Measurements from ENCODE around the gene PKP2.

PKP2 gene

DNA sequence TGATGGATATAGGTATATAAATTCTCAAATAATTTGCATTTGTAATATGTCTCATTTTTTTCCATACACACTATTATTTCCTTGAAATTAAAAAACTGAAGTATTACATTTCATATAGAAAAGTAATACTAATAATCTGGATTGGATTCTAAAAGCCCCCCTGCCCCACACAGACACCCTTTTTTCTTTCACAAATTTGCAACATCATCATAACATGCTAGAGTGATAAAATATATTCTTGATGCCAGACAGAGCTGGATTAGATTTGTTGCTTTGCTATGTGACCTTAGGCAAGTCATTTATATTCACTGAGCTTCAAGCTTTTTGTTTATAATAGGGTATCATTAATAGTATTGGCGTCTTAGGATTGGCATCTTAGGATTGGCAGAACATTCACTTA, 6.7 kb upstream of the PKP2 start:
- no peak overlapping the region for H3K27ac ChIP-seq (replicated peaks)
- TF ChIP-seq, protein P1, sequence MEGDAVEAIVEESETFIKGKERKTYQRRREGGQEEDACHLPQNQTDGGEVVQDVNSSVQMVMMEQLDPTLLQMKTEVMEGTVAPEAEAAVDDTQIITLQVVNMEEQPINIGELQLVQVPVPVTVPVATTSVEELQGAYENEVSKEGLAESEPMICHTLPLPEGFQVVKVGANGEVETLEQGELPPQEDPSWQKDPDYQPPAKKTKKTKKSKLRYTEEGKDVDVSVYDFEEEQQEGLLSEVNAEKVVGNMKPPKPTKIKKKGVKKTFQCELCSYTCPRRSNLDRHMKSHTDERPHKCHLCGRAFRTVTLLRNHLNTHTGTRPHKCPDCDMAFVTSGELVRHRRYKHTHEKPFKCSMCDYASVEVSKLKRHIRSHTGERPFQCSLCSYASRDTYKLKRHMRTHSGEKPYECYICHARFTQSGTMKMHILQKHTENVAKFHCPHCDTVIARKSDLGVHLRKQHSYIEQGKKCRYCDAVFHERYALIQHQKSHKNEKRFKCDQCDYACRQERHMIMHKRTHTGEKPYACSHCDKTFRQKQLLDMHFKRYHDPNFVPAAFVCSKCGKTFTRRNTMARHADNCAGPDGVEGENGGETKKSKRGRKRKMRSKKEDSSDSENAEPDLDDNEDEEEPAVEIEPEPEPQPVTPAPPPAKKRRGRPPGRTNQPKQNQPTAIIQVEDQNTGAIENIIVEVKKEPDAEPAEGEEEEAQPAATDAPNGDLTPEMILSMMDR (IDR thresholded peaks at IDR 0.05; ENCODE audit: insufficient read depth, low read length) = no peak
- TF ChIP-seq GABPA (IDR thresholded peaks at IDR 0.05; ENCODE audit: low read depth) = no peak
- no peak for TF ChIP-seq SPI1 (IDR thresholded peaks at IDR 0.05; ENCODE audit: borderline replicate concordance, low read depth)
- TF ChIP-seq POLR2AphosphoS5 (IDR thresholded peaks at IDR 0.05; ENCODE audit: low read depth) = no peak
- TF ChIP-seq, protein P2, sequence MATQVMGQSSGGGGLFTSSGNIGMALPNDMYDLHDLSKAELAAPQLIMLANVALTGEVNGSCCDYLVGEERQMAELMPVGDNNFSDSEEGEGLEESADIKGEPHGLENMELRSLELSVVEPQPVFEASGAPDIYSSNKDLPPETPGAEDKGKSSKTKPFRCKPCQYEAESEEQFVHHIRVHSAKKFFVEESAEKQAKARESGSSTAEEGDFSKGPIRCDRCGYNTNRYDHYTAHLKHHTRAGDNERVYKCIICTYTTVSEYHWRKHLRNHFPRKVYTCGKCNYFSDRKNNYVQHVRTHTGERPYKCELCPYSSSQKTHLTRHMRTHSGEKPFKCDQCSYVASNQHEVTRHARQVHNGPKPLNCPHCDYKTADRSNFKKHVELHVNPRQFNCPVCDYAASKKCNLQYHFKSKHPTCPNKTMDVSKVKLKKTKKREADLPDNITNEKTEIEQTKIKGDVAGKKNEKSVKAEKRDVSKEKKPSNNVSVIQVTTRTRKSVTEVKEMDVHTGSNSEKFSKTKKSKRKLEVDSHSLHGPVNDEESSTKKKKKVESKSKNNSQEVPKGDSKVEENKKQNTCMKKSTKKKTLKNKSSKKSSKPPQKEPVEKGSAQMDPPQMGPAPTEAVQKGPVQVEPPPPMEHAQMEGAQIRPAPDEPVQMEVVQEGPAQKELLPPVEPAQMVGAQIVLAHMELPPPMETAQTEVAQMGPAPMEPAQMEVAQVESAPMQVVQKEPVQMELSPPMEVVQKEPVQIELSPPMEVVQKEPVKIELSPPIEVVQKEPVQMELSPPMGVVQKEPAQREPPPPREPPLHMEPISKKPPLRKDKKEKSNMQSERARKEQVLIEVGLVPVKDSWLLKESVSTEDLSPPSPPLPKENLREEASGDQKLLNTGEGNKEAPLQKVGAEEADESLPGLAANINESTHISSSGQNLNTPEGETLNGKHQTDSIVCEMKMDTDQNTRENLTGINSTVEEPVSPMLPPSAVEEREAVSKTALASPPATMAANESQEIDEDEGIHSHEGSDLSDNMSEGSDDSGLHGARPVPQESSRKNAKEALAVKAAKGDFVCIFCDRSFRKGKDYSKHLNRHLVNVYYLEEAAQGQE (IDR thresholded peaks at IDR 0.05; ENCODE audit: insufficient replicate concordance, low read depth) = no peak
- no peak overlapping the region for H3K4me3 ChIP-seq (replicated peaks; ENCODE audit: insufficient read depth, low read length)
- DNase-seq (ENCODE audit: low read depth in 1 of 2, low spot score in 1 of 2) = no peak
- H3K27me3 ChIP-seq (ENCODE audit: insufficient read depth, poor library complexity, severe bottlenecking) = peaks cover 3% of the 10 kb centered on the region

DNA sequence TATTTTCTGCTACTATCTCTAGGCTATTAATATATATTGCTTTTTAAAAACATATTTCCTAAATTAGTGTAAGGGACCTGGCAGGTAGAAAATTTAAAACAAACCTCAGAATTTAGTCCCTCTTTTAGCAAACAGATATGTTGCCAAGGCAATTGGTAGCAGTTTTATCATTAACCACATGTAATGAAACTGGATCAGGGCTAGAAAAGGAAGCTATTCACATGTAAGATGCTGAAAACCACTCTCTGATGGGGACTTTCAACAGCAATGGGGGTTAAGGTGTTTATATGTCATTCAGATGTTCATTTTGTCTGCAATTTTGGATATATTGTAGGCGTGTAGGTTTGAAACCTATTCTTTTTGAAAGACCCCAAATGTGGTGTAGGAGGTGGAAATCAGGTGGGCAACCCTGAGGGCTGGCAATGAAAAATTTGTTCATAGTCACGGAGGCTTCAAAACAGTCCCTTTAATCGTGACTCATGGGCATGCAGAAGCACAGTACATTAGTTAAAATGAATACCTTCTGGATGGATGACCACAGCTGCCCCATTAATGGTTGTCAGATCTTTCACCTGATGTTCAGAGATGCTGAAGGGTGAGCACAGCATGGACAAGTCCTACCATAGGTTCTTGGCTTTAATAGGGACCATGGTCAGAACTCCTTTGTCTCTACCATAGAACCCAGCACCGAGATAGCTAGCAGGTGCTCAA, 5.9 kb upstream of the PKP2 start:
- Histone ChIP-seq H3K27ac (replicated peaks) (no peak overlapping the region), H3K27me3 (ENCODE audit: insufficient read depth, poor library complexity, severe bottlenecking) (peaks cover 5% of the 10 kb centered on the region), H3K4me3 (replicated peaks; ENCODE audit: insufficient read depth, low read length) (no peak overlapping the region)
- TF ChIP-seq GABPA (IDR thresholded peaks at IDR 0.05; ENCODE audit: low read depth) (no peak), SPI1 (IDR thresholded peaks at IDR 0.05; ENCODE audit: borderline replicate concordance, low read depth) (no peak), POLR2AphosphoS5 (IDR thresholded peaks at IDR 0.05; ENCODE audit: low read depth) (no peak)
- TF ChIP-seq, protein P1 (IDR thresholded peaks at IDR 0.05; ENCODE audit: insufficient read depth, low read length) = no peak
- TF ChIP-seq, protein P2 (IDR thresholded peaks at IDR 0.05; ENCODE audit: insufficient replicate concordance, low read depth) = no peak
- no peak for DNase-seq (ENCODE audit: low read depth in 1 of 2, low spot score in 1 of 2)

DNA sequence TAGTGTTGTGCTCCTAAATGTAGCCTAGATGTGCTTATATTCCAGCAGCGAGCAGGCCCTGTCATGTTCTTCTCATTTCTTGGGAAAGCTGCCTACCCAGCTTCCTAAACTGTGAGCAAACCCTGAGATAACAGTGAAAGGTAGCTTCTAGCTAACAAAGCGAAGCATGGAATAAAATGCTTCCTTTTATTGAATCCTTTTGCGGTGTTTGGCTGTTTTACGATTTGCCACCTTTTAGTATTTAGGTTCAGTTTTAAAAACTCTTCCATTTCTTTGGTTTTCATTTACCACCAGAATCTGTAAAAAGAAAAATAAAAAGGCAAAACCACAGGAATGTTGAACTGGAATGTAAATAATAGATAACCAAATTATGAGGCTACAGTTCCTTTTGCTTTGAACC, 5.0 kb upstream of the PKP2 start:
- DNase-seq (ENCODE audit: low read depth in 1 of 2, low spot score in 1 of 2) = no peak
- Histone ChIP-seq H3K27ac (replicated peaks) (no peak overlapping the region), H3K27me3 (ENCODE audit: insufficient read depth, poor library complexity, severe bottlenecking) (peaks cover 10% of the 10 kb centered on the region), H3K4me3 (replicated peaks; ENCODE audit: insufficient read depth, low read length) (no peak overlapping the region)
- TF ChIP-seq SPI1 (IDR thresholded peaks at IDR 0.05; ENCODE audit: borderline replicate concordance, low read depth) (no peak), POLR2AphosphoS5 (IDR thresholded peaks at IDR 0.05; ENCODE audit: low read depth) (no peak), GABPA (IDR thresholded peaks at IDR 0.05; ENCODE audit: low read depth) (no peak)
- TF ChIP-seq, protein P1 (IDR thresholded peaks at IDR 0.05; ENCODE audit: insufficient read depth, low read length) = no peak
- TF ChIP-seq, protein P2 (IDR thresholded peaks at IDR 0.05; ENCODE audit: insufficient replicate concordance, low read depth) = no peak
